Measurements from ENCODE around the gene CHURC1. TPM values are rescaled to one million over a fixed set of nuclear protein-coding genes. Genes with fewer than 3 reads are reported as not detected.

Gene CHURC1
- total RNA-seq, 1 donor from 2014 or later = 33.1 TPM

DNA sequence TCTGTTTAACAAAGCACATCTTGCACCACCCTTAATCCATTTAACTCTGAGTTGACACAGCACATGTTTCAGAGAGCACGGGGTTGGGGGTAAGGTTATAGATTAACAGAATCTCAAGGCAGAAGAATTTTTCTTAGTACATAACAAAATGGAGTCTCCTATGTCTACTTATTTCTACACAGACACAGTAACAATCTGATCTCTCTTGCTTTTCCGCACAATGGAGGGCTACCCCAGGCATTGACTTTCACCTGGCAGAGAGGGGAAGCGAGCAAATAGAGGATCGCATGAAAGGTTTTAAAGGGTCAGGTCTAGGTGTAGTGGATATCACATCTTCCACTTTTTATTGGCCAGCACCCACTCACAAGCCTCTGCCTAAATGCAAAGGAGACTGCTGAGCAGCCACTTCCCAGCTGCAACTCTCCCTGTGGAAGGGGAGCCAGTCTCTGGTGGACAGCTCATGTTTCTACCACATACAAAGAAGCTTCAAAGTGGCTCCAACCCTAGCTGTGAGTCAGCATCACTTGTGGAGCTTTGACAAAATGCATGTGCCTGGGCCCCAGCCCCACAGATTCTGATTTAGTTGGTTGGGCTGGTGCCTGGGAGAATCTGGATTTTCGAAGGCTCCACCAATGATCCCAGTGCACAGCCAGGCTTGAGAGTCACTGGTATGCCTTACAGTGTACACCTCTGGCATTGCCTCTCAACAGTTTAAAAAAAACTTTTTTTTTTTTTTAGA lies 65.2 kb downstream of the CHURC1 start:
- no peak for DNase-seq (ENCODE audit: low read depth, low spot score)
- Mint-ChIP-seq H3K36me3 (ENCODE audit: low read depth) (no peaks in the 10 kb centered on the region), H3K4me1 (peaks cover 19% of the 10 kb centered on the region), H3K9me3 (no peaks in the 10 kb centered on the region), H3K27ac (ENCODE audit: unreplicated experiment) (no peak overlapping the region), H3K4me3 (no peak overlapping the region), H3K27me3 (ENCODE audit: low read depth) (peaks cover 48% of the 10 kb centered on the region)
- TF ChIP-seq, protein P1, sequence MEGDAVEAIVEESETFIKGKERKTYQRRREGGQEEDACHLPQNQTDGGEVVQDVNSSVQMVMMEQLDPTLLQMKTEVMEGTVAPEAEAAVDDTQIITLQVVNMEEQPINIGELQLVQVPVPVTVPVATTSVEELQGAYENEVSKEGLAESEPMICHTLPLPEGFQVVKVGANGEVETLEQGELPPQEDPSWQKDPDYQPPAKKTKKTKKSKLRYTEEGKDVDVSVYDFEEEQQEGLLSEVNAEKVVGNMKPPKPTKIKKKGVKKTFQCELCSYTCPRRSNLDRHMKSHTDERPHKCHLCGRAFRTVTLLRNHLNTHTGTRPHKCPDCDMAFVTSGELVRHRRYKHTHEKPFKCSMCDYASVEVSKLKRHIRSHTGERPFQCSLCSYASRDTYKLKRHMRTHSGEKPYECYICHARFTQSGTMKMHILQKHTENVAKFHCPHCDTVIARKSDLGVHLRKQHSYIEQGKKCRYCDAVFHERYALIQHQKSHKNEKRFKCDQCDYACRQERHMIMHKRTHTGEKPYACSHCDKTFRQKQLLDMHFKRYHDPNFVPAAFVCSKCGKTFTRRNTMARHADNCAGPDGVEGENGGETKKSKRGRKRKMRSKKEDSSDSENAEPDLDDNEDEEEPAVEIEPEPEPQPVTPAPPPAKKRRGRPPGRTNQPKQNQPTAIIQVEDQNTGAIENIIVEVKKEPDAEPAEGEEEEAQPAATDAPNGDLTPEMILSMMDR (conservative IDR thresholded peaks at IDR 0.05) = no peak

GRCh38 chr14:64983439-64984310 lies 69.4 kb downstream of the CHURC1 start:
- Mint-ChIP-seq H3K27ac (ENCODE audit: unreplicated experiment) (no peak overlapping the region), H3K9me3 (no peaks in the 10 kb centered on the region), H3K36me3 (ENCODE audit: low read depth) (no peaks in the 10 kb centered on the region), H3K4me1 (peaks cover 29% of the 10 kb centered on the region), H3K27me3 (ENCODE audit: low read depth) (peaks cover 55% of the 10 kb centered on the region), H3K4me3 (peak overlapping the region; percentile 81)
- TF ChIP-seq, protein P1 (conservative IDR thresholded peaks at IDR 0.05) = peak; percentile 79
- DNase-seq (ENCODE audit: low read depth, low spot score) = no peak

Other genes starting within 250 kb of the CHURC1 start
- 43.4 and 46.0 TPM in 2 replicates for gene PLEKHG3, start 210.0 kb upstream of the CHURC1 start, total RNA-seq
- 0.16 and 0.18 TPM in 2 replicates for gene SPTB, start 34.5 kb upstream of the CHURC1 start, total RNA-seq
- not detected in 2 replicates for gene GPX2, start 28.3 kb downstream of the CHURC1 start, total RNA-seq
- 16.5 and 17.9 TPM in 2 replicates for gene RAB15, start 57.9 kb downstream of the CHURC1 start, total RNA-seq
- 28.6 and 37.3 TPM in 2 replicates for gene FNTB, start 72.4 kb downstream of the CHURC1 start, total RNA-seq
- 64.2 and 69.3 TPM in 2 replicates for gene MAX, start 188.1 kb downstream of the CHURC1 start, total RNA-seq

All from neural crest cell (in vitro differentiated cells).